Aortic smooth muscle cell (primary cell): ENCODE data around the gene TAX1BP1. TPM values are rescaled to one million over a fixed set of nuclear protein-coding genes. Genes with fewer than 3 reads are reported as not detected.

Source experiments
- total RNA-seq: library from RNA; depleted of rRNA; stranded (reverse); fragments of >200 nt; gene quantifications from 2 replicates; pipeline ENCODE4 v1.2.3, GENCODE V29; 2014

The TAX1BP1 gene
- 87.3 and 135 TPM in 2 replicates for total RNA-seq

GRCh38 chr7:27739909-27740448 lies at the start of gene TAX1BP1:
Gene TAX1BP1 (plus strand): TSS chr7:27740162. CDS start chr7:27748525, 8,363 bp downstream.

Other genes with a start within 250 kb of the TAX1BP1 start
- gene HIBADH, start 77.3 kb upstream of the TAX1BP1 start, total RNA-seq, result 61.0 and 93.0 TPM in 2 replicates